ENCODE results near the gene RFC5. TPM values are rescaled to one million over a fixed set of nuclear protein-coding genes. Genes with fewer than 3 reads are reported as not detected.
"Not testable (repeated sequence)": the region's sequence is repeated elsewhere in the genome, so short reads cannot be mapped to it uniquely, and the experiment has no call there.

RFC5 gene
- total RNA-seq, 2 experiments from 2014 or later = 63.0 to 78.9 TPM

- no peaks in the 10 kb centered on the region for H3K27me3 Mint-ChIP-seq
- H3K36me3 Mint-ChIP-seq (ENCODE audit: low read depth) = peaks cover 28% of the 10 kb centered on the region
- no peak for ATAC-seq
- peak overlapping the region; percentile 97 for H3K4me3 Mint-ChIP-seq
- POLR2A ChIA-PET = interaction anchor here (0.7 to 2.2 kb wide), 4 partner anchors 11 to 18 kb away, joined by 3 to 10 read pairs (median 4); no protein-coding TSS in a partner anchor
- H3K27ac Mint-ChIP-seq = no peak overlapping the region
- H3K4me1 Mint-ChIP-seq = peaks cover 15% of the 10 kb centered on the region
- CTCF ChIA-PET = interaction anchor here (0.6 to 2.1 kb wide), 9 partner anchors 19 to 819 kb away, joined by 3 to 9 read pairs (median 4); partner anchors contain the start of genes PEBP1, SUDS3 and WSB2
- no peak for DNase-seq
- intact Hi-C loops (cut with DNase I, micrococcal nuclease) = loop anchor here (1.0 to 5.0 kb wide), 13 partner anchors 19 to 1651 kb away; partner anchors contain the start of genes WSB2 (in 2 of the 2), FBXO21 (in 1 of the 2), KSR2 (in 1 of the 2) and PEBP1 (in 1 of the 2)
- no peaks in the 10 kb centered on the region for H3K9me3 Mint-ChIP-seq (ENCODE audit: low read depth)
Observed at GRCh38 chr12:118015944-118016343, 559 bp upstream of the RFC5 start.

- ChIA-PET POLR2A (interaction anchor here (0.6 to 2.2 kb wide), 3 partner anchors 9 to 46 kb away, joined by 3 to 10 read pairs (median 3); no protein-coding TSS in a partner anchor), CTCF (interaction anchor here (1.0 to 2.1 kb wide), 5 partner anchors 13 to 143 kb away, joined by 4 to 7 read pairs (median 4); no protein-coding TSS in a partner anchor)
- intact Hi-C loops (cut with DNase I, micrococcal nuclease) = loop anchor here (1.0 to 5.0 kb wide), 6 partner anchors 17 to 1649 kb away; partner anchors contain the start of genes KSR2 (in 1 of the 2), RNFT2 (in 1 of the 2), SPRING1 (in 1 of the 2) and WSB2 (in 1 of the 2)
- Mint-ChIP-seq H3K4me1 (peaks cover 15% of the 10 kb centered on the region), H3K4me3 (peak overlapping the region; percentile 97), H3K27me3 (no peaks in the 10 kb centered on the region), H3K9me3 (ENCODE audit: low read depth) (no peaks in the 10 kb centered on the region), H3K27ac (peak overlapping the region; percentile 3), H3K36me3 (ENCODE audit: low read depth) (peaks cover 42% of the 10 kb centered on the region)
- DNase-seq (no peak), ATAC-seq (no peak)
Observed at GRCh38 chr12:118017926-118018325, 1.4 kb downstream of the RFC5 start.

GRCh38 chr12:118020036-118020435 lies 3.5 kb downstream of the RFC5 start:
- intact Hi-C loops (cut with DNase I, micrococcal nuclease) = no loop called here
- ChIA-PET POLR2A (no interaction called here), CTCF (interaction anchor here (0.7 to 1.7 kb wide), 2 partner anchors 16 to 44 kb away, joined by 3 to 6 read pairs; no protein-coding TSS in a partner anchor)
- DNase-seq = no peak
- no peak for ATAC-seq
- Mint-ChIP-seq H3K27ac (no peak overlapping the region), H3K27me3 (no peaks in the 10 kb centered on the region), H3K9me3 (ENCODE audit: low read depth) (no peaks in the 10 kb centered on the region), H3K4me3 (no peak overlapping the region), H3K36me3 (ENCODE audit: low read depth) (peaks cover 53% of the 10 kb centered on the region), H3K4me1 (peaks cover 15% of the 10 kb centered on the region)

- H3K9me3 Mint-ChIP-seq (ENCODE audit: low read depth); DNase-seq; CTCF ChIA-PET; intact Hi-C loops (cut with DNase I, micrococcal nuclease); POLR2A ChIA-PET; H3K27me3 Mint-ChIP-seq; H3K27ac Mint-ChIP-seq; H3K4me3 Mint-ChIP-seq; H3K4me1 Mint-ChIP-seq; ATAC-seq: not testable (repeated sequence)
- H3K36me3 Mint-ChIP-seq (ENCODE audit: low read depth) = peaks cover 68% of the 10 kb centered on the region
Observed at GRCh38 chr12:118022097-118022727, 5.7 kb downstream of the RFC5 start.

GRCh38 chr12:118022728-118023109 lies 6.2 kb downstream of the RFC5 start:
- ATAC-seq (no peak), DNase-seq (no peak)
- intact Hi-C loops (cut with DNase I, micrococcal nuclease) = no loop called here
- CTCF ChIA-PET = interaction anchor here (0.5 kb wide), 1 partner anchor 789 kb away, joined by 3 read pairs; no protein-coding TSS in a partner anchor
- Mint-ChIP-seq H3K36me3 (ENCODE audit: low read depth) (peaks cover 71% of the 10 kb centered on the region), H3K4me3 (no peak overlapping the region), H3K9me3 (ENCODE audit: low read depth) (no peaks in the 10 kb centered on the region), H3K27me3 (no peaks in the 10 kb centered on the region), H3K4me1 (peaks cover 8% of the 10 kb centered on the region), H3K27ac (peak overlapping the region; percentile 42)
- POLR2A ChIA-PET = no interaction called here

GRCh38 chr12:118023301-118023860 lies 6.9 kb downstream of the RFC5 start:
- Mint-ChIP-seq H3K27me3 (no peaks in the 10 kb centered on the region), H3K27ac (peak overlapping the region; percentile 42), H3K36me3 (ENCODE audit: low read depth) (peaks cover 72% of the 10 kb centered on the region), H3K4me3 (no peak overlapping the region), H3K4me1 (peaks cover 2% of the 10 kb centered on the region), H3K9me3 (ENCODE audit: low read depth) (no peaks in the 10 kb centered on the region)
- ATAC-seq = no peak
- ChIA-PET CTCF (interaction anchor here (0.5 kb wide), 1 partner anchor 789 kb away, joined by 3 read pairs; no protein-coding TSS in a partner anchor), POLR2A (no interaction called here)
- intact Hi-C loops (cut with DNase I, micrococcal nuclease) = no loop called here
- no peak for DNase-seq

- Mint-ChIP-seq H3K27me3 (no peaks in the 10 kb centered on the region), H3K4me1 (peaks cover 4% of the 10 kb centered on the region), H3K9me3 (ENCODE audit: low read depth) (no peaks in the 10 kb centered on the region), H3K4me3 (no peak overlapping the region), H3K27ac (no peak overlapping the region), H3K36me3 (ENCODE audit: low read depth) (peaks cover 73% of the 10 kb centered on the region)
- ChIA-PET POLR2A (no interaction called here), CTCF (interaction anchor here (0.6 kb wide), 1 partner anchor 22 kb away, joined by 3 read pairs; no protein-coding TSS in a partner anchor)
- ATAC-seq (no peak), DNase-seq (no peak)
- intact Hi-C loops (cut with DNase I, micrococcal nuclease) = no loop called here
Observed at GRCh38 chr12:118025168-118025567, 8.7 kb downstream of the RFC5 start.

- no peak for ATAC-seq
- Mint-ChIP-seq H3K27me3 (no peaks in the 10 kb centered on the region), H3K27ac (peak overlapping the region; percentile 44), H3K4me3 (no peak overlapping the region), H3K9me3 (ENCODE audit: low read depth) (no peaks in the 10 kb centered on the region), H3K4me1 (peaks cover 24% of the 10 kb centered on the region), H3K36me3 (ENCODE audit: low read depth) (peaks cover 80% of the 10 kb centered on the region)
- no peak for DNase-seq
- CTCF ChIA-PET = interaction anchor here (0.7 to 1.2 kb wide), 2 partner anchors 24 to 107 kb away, joined by 3 to 4 read pairs; no protein-coding TSS in a partner anchor
- intact Hi-C loops (cut with DNase I, micrococcal nuclease) = no loop called here
- POLR2A ChIA-PET = interaction anchor here (0.6 kb wide), 1 partner anchor 93 kb away, joined by 5 read pairs; no protein-coding TSS in a partner anchor
Observed at GRCh38 chr12:118029166-118029565, 12.7 kb downstream of the RFC5 start.

- H3K4me3 Mint-ChIP-seq = no peak overlapping the region
- intact Hi-C loops (cut with DNase I, micrococcal nuclease) = loop anchor here (5.0 to 10.0 kb wide), 2 partner anchors 155 to 1947 kb away; no protein-coding TSS in a partner anchor
- ChIA-PET CTCF (interaction anchor here (1.2 to 1.7 kb wide), 3 partner anchors 11 to 23 kb away, joined by 3 to 7 read pairs (median 6); no protein-coding TSS in a partner anchor), POLR2A (interaction anchor here (1.0 to 1.3 kb wide), 3 partner anchors 12 to 25 kb away, joined by 3 to 18 read pairs (median 3); partner anchors contain the start of gene RFC5)
- H3K27me3 Mint-ChIP-seq = no peaks in the 10 kb centered on the region
- peaks cover 2% of the 10 kb centered on the region for H3K9me3 Mint-ChIP-seq (ENCODE audit: low read depth)
- peaks cover 50% of the 10 kb centered on the region for H3K4me1 Mint-ChIP-seq
- ATAC-seq = no peak
- H3K36me3 Mint-ChIP-seq (ENCODE audit: low read depth) = peaks cover 86% of the 10 kb centered on the region
- DNase-seq = no peak
- peak overlapping the region; percentile 77 for H3K27ac Mint-ChIP-seq
Observed at GRCh38 chr12:118032188-118032587, 15.7 kb downstream of the RFC5 start.

- ChIA-PET CTCF (interaction anchor here (0.5 to 5.9 kb wide), 6 partner anchors 10 to 832 kb away, joined by 3 to 48 read pairs (median 4); no protein-coding TSS in a partner anchor), POLR2A (interaction anchor here (0.9 to 1.3 kb wide), 2 partner anchors 11 to 14 kb away, joined by 3 to 18 read pairs; no protein-coding TSS in a partner anchor)
- no peak for DNase-seq
- Mint-ChIP-seq H3K4me1 (peaks cover 57% of the 10 kb centered on the region), H3K27ac (peak overlapping the region; percentile 89), H3K36me3 (ENCODE audit: low read depth) (peaks cover 85% of the 10 kb centered on the region), H3K4me3 (no peak overlapping the region), H3K27me3 (no peaks in the 10 kb centered on the region), H3K9me3 (ENCODE audit: low read depth) (peaks cover 2% of the 10 kb centered on the region)
- intact Hi-C loops (cut with DNase I, micrococcal nuclease) = loop anchor here (5.0 to 10.0 kb wide), 2 partner anchors 156 to 1949 kb away; no protein-coding TSS in a partner anchor
- ATAC-seq = no peak
Observed at GRCh38 chr12:118033323-118033722, 16.8 kb downstream of the RFC5 start.

- ATAC-seq (no peak), DNase-seq (no peak)
- Mint-ChIP-seq H3K27ac (peak overlapping the region; percentile 89), H3K27me3 (no peaks in the 10 kb centered on the region), H3K36me3 (ENCODE audit: low read depth) (peaks cover 83% of the 10 kb centered on the region), H3K4me3 (peak overlapping the region; percentile 8), H3K9me3 (ENCODE audit: low read depth) (peaks cover 2% of the 10 kb centered on the region), H3K4me1 (peaks cover 59% of the 10 kb centered on the region)
- POLR2A ChIA-PET = interaction anchor here (0.9 to 3.1 kb wide), 3 partner anchors 14 to 26 kb away, joined by 3 to 8 read pairs (median 3); partner anchors contain the start of gene RFC5
- CTCF ChIA-PET = interaction anchor here (0.5 to 5.9 kb wide), 6 partner anchors 9 to 159 kb away, joined by 3 to 48 read pairs (median 6); no protein-coding TSS in a partner anchor
- intact Hi-C loops (cut with DNase I, micrococcal nuclease) = loop anchor here (2.0 to 10.0 kb wide), 3 partner anchors 27 to 1949 kb away; partner anchors contain the start of gene WSB2 (in 1 of the 2)
Observed at GRCh38 chr12:118033902-118034301, 17.4 kb downstream of the RFC5 start.

All from activated CD4-positive, alpha-beta T cell treated with anti-CD3 and anti-CD28 coated beads for 36 hours (primary cell).